GM18907 (cell line): Measurements from ENCODE around the gene RHOBTB3.

Source experiments
- ATAC-seq: cut with Tn5 transposase; IDR thresholded peaks from one replicate; pipeline ENCODE4 v1.9.1; 2021; ENCODE audit warnings: mild to moderate bottlenecking, moderate library complexity; ENCODE audit not compliant: unreplicated experiment

The RHOBTB3 gene

DNA sequence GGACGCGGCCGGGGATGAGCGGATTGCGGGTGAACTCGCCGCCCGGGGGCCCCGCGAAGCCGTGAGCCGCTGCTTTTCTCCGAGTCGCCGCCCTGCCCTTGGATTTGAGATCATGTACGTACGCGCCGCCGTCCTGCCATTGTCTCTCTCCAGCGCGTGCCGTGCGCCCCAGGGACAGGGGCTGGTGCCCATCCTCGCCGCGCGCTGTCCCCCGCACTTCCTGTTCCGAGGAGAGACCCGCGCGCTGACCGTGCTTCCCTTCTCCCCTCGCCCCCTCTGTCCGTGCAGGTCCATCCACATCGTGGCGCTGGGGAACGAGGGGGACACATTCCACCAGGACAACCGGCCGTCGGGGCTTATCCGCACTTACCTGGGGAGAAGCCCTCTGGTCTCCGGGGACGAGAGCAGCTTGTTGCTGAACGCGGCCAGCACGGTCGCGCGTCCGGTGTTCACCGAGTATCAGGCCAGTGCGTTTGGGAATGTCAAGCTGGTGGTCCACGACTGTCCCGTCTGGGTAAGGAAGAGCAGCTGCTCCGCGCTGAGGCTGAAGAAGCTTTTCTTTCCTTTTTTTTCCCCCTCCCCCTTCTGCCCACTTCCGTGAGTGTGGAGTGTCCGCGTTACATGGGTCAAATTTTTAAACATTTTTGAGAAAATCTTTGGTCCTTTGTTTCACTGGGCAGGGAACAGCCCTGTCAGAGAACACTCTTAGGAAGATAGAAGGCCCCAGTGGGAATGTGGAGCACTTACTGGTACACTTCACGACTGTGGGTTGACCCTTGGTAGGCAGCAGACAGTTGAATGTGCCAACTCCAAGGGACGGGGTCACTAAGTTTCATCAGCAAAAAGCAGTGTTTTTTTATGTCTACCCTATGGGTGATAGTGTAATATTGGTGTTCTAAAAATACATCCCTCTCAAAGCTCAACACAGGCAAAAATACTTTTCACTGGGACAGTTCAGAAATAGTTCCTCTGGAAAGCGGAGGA is 727 bp downstream of the RHOBTB3 start:
- ATAC-seq, result peak; percentile 43

DNA sequence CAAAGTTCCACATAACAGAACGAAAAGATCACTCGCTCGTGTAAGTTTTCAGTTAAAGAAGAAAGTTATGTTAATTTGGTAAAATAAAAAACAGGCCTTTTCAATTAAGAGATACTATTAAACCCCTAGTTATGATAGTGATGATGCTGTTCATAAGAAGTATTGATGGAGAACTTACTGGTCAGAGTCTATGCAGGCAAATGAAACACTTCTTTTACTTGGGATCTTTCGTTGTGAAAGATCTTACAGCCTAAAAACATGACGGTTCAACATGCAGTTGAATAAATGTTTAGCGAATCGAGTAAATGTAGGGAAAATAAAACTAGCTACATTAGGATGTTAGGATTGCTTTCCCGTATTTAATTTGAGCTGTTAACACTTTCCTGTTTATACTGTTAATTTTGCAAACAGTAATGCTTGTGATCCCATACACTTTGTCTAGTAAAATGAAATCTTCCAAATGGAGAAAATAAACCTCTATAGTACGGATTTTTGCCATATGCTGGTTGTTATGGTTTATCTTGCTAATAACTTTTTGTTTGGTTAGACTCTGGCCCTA is 2.0 kb downstream of the RHOBTB3 start:
- no peak for ATAC-seq

GRCh38 chr5:95734187-95734586 is 3.1 kb downstream of the RHOBTB3 start:
- ATAC-seq, result no peak

DNA sequence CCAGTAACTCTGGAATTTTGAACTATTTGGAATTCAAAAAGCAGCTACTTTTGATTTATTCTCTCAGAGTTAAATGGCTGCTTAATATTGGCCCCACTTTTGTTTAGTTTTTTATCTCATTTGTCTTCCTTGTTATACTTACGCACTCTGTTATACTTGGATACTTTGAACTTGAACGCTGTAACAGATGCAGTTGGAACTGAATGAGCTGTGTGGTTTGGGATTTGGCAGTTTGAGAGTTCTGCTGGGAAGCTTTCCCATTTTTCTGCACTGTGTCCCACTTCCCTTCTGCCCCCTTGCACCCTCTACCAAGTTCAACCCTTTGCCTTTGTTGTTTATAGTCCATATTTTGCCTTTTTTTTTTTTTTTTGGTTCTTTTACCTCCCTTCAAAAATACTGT is 3.8 kb downstream of the RHOBTB3 start:
- no peak for ATAC-seq

DNA sequence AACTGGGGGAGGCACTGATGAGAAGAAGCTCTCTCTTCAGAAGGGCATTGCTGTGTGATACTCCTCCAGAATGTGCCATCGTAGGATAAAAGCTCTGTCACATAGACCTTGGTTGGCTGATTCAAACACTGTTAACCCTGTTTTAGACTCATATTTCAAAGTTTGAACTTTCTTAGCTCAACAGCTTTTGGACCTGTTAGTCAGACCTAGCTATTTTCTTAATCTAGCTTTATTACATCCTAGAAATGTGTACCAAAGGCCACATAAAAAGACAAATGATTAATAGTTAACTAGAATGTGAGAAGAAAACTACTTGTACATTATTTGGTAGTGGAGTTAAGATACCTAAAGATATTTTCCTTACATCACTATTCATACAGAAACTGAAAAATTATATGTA is 4.3 kb downstream of the RHOBTB3 start:
- ATAC-seq, result no peak

DNA sequence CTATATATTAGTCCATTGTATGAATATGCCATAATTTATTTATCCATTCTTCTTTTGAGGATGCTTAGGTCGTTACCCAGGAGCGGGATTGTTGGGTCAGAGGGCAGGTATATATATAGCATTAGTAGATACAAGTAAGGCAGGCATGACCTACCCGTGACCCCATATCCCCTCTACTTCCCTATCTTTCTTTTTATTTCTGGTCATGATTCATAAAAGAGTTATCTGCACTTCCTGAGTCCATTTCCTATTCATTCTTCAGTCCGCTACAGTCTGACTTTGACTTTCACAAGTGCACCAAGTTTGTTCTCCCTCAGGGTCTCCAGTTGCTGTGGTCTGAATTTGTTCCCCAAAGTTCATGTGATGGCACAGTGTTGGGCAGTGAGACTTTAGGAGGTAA is 6.9 kb downstream of the RHOBTB3 start:
- ATAC-seq, result no peak

DNA sequence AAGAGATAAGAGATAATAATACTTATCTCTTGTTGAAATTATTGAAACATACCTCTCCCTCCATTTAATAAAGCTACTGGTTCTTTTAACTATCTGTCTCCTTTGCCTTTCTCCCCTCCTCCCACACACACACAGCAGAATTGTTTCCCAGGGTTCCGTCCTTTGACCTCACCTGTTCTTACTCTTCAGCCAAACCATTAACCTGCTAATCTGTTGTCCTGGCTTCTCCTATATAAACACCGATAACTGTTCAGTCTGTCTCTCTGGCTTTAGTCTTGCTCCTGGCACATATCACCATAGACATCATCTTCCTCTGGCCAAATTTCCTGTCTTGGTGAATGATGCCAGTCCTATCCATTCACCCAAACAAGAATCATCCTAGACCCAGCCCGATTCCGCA is 7.7 kb downstream of the RHOBTB3 start:
- no peak for ATAC-seq

- no peak for ATAC-seq
These were observed 8.7 kb downstream of the RHOBTB3 start for GRCh38 chr5:95739857-95740256.

DNA sequence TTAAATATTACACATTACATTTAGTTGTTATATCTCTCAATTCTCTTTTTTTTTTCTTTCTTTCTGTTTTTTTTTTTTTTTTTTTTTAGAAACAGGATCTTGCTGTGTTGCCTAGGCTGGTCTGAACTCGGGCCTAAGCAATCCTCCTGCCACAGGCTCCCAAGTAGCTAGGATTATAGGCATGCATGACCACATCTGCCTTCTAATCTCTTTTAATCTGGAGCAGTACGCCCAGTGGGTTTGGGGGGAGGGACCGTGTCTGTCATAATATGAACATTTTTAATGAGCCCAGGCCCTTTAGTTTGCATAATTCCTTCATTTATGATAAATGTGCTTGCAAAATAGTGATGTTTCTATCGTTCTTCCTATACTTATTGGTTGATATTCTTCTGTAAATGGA is 10.3 kb downstream of the RHOBTB3 start:
- ATAC-seq, result no peak

GRCh38 chr5:95743232-95743631 is 12.1 kb downstream of the RHOBTB3 start:
- no peak for ATAC-seq

DNA sequence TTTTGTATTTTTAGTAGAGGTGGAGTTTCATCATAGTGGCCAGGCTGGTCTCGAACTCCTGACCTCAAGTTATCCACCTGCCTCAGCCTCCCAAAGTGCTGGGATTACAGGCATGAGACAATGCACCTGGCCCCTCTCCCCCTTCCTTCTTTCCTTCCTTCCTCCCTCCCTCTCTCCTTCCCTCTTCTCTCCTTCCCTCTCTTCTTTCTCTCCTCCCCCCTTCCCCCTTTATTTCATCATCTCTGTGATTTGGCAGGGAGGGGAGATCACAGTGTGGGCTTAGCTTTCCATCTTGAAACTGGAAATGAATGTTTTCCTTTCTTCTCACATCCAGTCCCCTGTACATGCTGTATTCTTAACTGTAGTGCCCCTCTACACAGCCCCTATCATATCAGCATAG is 12.7 kb downstream of the RHOBTB3 start:
- ATAC-seq, result no peak

DNA sequence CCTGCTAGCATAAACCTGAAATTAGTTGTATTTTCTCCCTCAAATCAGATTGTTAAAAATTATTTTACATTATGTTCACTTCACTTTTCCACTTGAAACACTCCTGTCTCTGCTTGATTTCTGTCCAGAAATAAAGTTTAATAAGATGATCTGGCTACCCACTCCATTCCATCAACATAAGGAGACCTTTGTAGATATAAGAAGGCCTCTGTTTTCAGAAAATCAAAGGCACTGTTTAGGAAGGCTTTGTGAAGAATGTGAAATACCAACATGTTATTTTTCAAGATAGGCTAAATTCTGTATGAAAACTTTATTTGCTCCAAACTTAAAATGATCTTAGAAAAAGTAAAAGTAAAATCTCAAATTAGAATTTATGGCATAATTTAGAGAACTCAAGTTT is 15.1 kb downstream of the RHOBTB3 start:
- ATAC-seq, result no peak

DNA sequence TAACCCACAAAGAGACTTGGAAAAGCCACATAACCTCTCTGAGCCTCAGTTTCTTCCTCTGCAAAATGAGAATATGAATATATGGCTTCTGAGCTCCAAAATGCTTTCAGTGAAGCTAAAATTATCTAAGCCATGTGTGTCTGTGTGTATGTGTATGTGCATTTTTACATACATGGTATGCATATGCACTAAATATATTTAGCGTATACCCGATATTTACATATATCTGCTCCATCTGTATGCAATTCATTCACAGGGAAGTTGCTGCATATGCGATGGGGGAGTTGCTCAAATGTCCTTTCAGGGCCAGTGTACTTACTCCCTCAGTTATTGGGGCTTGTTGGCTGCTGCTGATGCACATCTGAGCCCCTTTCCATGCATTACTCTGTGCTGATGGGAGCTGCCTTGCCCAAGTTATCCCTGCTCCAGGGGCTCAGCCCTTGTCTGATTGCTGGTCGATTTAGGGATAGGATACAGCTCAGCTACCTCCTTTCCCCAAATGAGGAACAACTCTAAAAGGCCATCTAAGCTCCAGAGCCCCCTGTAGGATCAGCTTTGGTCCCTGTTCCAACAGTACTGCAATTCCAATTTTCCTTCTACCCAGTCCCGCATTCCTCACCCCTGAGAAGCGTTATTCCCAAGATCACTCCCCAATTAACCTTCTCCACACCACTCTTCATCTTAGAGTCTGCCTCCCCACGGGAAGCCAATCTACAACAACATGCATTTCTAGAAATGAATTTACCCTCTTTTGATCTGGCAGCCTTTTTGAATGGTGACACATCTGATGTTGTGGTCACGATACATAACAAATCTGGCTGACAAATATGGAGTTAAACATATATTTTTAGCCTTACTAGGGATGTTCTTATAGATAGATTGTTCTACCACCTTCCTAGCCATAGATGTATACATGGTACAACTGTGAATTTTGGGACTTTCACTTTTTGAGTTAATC is 15.9 kb downstream of the RHOBTB3 start:
- no peak for ATAC-seq

GRCh38 chr5:95748133-95748532 is 17.0 kb downstream of the RHOBTB3 start:
- no peak for ATAC-seq

- ATAC-seq, result no peak
These were observed 23.4 kb downstream of the RHOBTB3 start for GRCh38 chr5:95754545-95754944.

- ATAC-seq, result no peak
These were observed 27.9 kb downstream of the RHOBTB3 start for GRCh38 chr5:95759005-95759404.

GRCh38 chr5:95759634-95760033 is 28.5 kb downstream of the RHOBTB3 start:
- ATAC-seq, result no peak

DNA sequence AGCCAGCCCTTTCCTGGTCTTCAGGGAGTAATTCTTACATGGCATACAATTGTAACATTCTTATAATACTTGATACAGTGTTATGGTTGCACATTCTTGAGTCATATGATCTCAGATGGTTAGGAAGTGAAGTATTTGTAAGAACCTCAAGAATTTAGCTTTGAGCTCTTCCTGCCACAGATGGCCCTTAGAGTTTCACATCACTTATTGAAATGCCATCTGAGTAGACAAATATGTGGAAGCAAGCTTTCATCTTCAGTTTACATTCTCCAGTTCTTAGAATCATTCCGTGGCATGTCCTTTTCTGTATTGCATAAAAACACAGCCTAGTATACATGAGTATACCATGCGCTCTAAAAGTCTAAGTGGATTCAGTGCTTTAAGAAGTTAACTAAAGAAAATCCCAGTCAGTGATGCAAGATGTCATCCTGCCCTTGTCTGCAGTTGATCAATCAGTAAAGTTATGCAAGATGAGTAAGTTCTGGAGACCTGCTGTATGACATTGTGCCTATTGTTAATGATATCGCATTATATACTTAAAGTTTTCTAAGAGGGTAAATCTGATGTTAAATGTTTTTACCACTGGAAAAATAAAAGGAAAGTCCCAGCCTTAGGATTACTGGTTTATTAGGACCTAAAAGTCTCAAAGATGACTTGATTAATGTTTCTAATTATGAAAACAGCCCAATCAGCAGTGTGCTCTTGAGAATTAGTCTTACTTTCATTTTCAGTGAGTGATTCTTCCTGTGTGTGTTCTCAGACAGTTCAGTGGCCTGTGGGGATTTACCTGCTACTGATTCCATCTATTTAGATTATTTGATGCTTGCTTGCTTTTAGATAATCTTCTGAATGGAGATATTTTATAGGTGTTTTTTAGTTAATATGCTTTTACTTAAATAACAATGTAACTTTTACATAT is 29.4 kb downstream of the RHOBTB3 start:
- peak; percentile 94 for ATAC-seq

DNA sequence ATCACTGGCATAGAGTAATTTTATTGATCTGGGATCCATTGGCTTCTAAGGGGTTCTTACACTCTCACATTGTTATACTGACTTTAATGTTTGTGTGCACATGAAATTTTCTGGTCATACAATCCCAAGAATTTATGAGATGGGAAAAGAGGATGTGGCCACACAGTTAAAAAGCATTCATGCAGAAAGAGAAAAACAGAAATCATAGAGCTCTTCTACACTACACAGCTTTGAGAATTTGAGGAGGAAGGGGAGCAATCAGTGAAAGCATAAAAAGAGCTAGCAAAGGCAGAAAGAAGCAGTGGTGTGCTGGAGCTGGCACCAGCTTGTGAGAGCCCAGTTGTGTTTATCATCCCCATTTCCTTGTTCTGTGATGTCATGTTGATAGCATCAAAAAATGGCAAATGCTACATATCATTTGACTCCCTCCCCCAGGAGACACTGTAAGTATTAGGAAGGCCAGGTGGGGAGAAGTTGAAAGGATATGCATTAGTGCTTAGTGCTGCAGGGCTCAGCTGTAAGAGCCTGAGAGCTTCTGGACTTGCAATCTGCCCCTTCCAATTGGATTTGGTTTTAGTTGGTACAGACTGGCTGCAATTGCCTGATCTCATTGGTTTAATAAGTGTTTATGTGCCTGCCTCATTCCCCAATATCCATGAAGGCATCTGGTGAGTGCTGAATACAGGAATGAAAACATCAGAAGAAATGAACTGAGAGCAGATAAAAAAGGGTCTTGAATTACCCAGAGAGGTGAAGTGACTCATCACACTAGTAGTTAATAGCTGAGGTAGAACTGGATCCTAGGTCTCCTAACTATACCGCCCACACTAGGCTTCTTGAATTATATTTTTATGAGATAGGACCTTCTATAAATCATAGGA is 30.9 kb downstream of the RHOBTB3 start:
- no peak for ATAC-seq
